Mesodermal cell (in vitro differentiated cells): Measurements from ENCODE around the gene FAM171A1.
"Not testable (repeated sequence)": the region's sequence is repeated elsewhere in the genome, so short reads cannot be mapped to it uniquely, and the experiment has no call there.

Source experiments
- H3K27ac ChIP-seq: 2 replicates; pipeline ENCODE4 v1.7.0; 2013; ENCODE audit warnings: mild to moderate bottlenecking, low read depth, low read length, moderate library complexity; ENCODE audit not compliant: severe bottlenecking
- H3K36me3 ChIP-seq: 2 replicates; pipeline ENCODE4 v1.7.1; 2013; ENCODE audit warnings: mild to moderate bottlenecking, low read length, moderate library complexity; ENCODE audit not compliant: control insufficient read depth, insufficient read depth
- H3K4me1 ChIP-seq: one replicate; pipeline ENCODE4 v1.7.1; 2013; ENCODE audit warnings: mild to moderate bottlenecking, low read length; ENCODE audit not compliant: insufficient read depth, control insufficient read depth, poor library complexity, severe bottlenecking
- H3K4me3 ChIP-seq: 2 replicates; pipeline ENCODE4 v1.7.0; 2013; ENCODE audit warnings: low read length, control low read depth, mild to moderate bottlenecking; ENCODE audit not compliant: insufficient read depth, poor library complexity, severe bottlenecking; ENCODE audit errors: extremely low read depth
- H3K9me3 ChIP-seq: 2 replicates; pipeline ENCODE4 v1.7.1; 2013; ENCODE audit warnings: mild to moderate bottlenecking, low read length, moderate library complexity; ENCODE audit not compliant: control insufficient read depth
- WGBS, 2 experiments: methylation state at CpG; one replicate each; pipeline ENCODE4 v1.1.5; 2013; ENCODE audit warnings: missing lambda C conversion rate in 2 of 2; ENCODE audit not compliant: insufficient coverage in 2 of 2; 5-methylcytosine and 5-hydroxymethylcytosine counted together

FAM171A1 gene

GRCh38 chr10:15209827-15210509 lies 161.1 kb downstream of the FAM171A1 start:
- H3K36me3 ChIP-seq = peaks cover 67% of the 10 kb centered on the region
- H3K4me1 ChIP-seq = no peaks in the 10 kb centered on the region
- H3K27ac ChIP-seq = no peak overlapping the region
- 71 to 76% methylated on average over 8 to 9 of the region's 14 CpGs for WGBS, 2 experiments
- H3K4me3 ChIP-seq = no peak overlapping the region
- H3K9me3 ChIP-seq = no peaks in the 10 kb centered on the region

- Histone ChIP-seq H3K27ac (no peak overlapping the region), H3K4me1 (peaks cover under 1% of the 10 kb centered on the region), H3K9me3 (no peaks in the 10 kb centered on the region), H3K4me3 (no peak overlapping the region), H3K36me3 (peaks cover 60% of the 10 kb centered on the region)
- WGBS, 2 experiments = 94 to 100% methylated on average over 1 to 2 of the region's 2 CpGs
These were observed 162.9 kb downstream of the FAM171A1 start for GRCh38 chr10:15208221-15208620.

- H3K4me3 ChIP-seq, H3K4me1 ChIP-seq, H3K27ac ChIP-seq, H3K9me3 ChIP-seq: not testable (repeated sequence)
- H3K36me3 ChIP-seq = peaks cover 52% of the 10 kb centered on the region
- 90 to 97% methylated on average over 3 of the region's 4 CpGs for WGBS, 2 experiments
These were observed 163.7 kb downstream of the FAM171A1 start for GRCh38 chr10:15207410-15207809.

- no peak overlapping the region for H3K27ac ChIP-seq
- peaks cover 27% of the 10 kb centered on the region for H3K36me3 ChIP-seq
- peaks cover 33% of the 10 kb centered on the region for H3K4me1 ChIP-seq
- no peak overlapping the region for H3K4me3 ChIP-seq
- WGBS, 2 experiments = 93 to 100% methylated on average over 2 of the region's 2 CpGs
- H3K9me3 ChIP-seq = no peaks in the 10 kb centered on the region
These were observed 168.4 kb downstream of the FAM171A1 start for GRCh38 chr10:15202639-15203038.

GRCh38 chr10:15202301-15202621 lies 168.8 kb downstream of the FAM171A1 start:
- 87 to 89% methylated on average over 8 of the region's 8 CpGs for WGBS, 2 experiments
- H3K9me3 ChIP-seq, H3K4me3 ChIP-seq: not testable (repeated sequence)
- H3K27ac ChIP-seq = peak overlapping the region; percentile 80
- H3K4me1 ChIP-seq = peaks cover 37% of the 10 kb centered on the region
- peaks cover 25% of the 10 kb centered on the region for H3K36me3 ChIP-seq

- Histone ChIP-seq H3K9me3 (no peaks in the 10 kb centered on the region), H3K27ac (peak overlapping the region; percentile 80), H3K4me1 (peaks cover 37% of the 10 kb centered on the region), H3K4me3 (no peak overlapping the region), H3K36me3 (peaks cover 20% of the 10 kb centered on the region)
- WGBS, 2 experiments = 69 to 90% methylated on average over 3 of the region's 6 CpGs
These were observed 169.3 kb downstream of the FAM171A1 start for GRCh38 chr10:15201589-15202300.

GRCh38 chr10:15200626-15201025 lies 170.5 kb downstream of the FAM171A1 start:
- Histone ChIP-seq H3K9me3 (no peaks in the 10 kb centered on the region), H3K4me3 (no peak overlapping the region), H3K27ac (peak overlapping the region; percentile 88), H3K36me3 (peaks cover 9% of the 10 kb centered on the region), H3K4me1 (peaks cover 37% of the 10 kb centered on the region)
- no CpG with 5 or more reads among the region's 2 CpGs for WGBS, 2 experiments

GRCh38 chr10:15197911-15198310 lies 173.2 kb downstream of the FAM171A1 start:
- Histone ChIP-seq H3K4me3 (no peak overlapping the region), H3K27ac (no peak overlapping the region), H3K36me3 (no peaks in the 10 kb centered on the region), H3K9me3 (no peaks in the 10 kb centered on the region), H3K4me1 (peaks cover 33% of the 10 kb centered on the region)
- WGBS, 2 experiments = 92 to 97% methylated on average over 3 of the region's 4 CpGs

GRCh38 chr10:15197276-15197675 lies 173.8 kb downstream of the FAM171A1 start:
- 100% methylated on average over 1 of the region's 2 CpGs; no CpG with 5 or more reads in 1 of the 2 experiments for WGBS, 2 experiments
- no peaks in the 10 kb centered on the region for H3K36me3 ChIP-seq
- no peak overlapping the region for H3K4me3 ChIP-seq
- no peak overlapping the region for H3K27ac ChIP-seq
- H3K4me1 ChIP-seq = peaks cover 32% of the 10 kb centered on the region
- no peaks in the 10 kb centered on the region for H3K9me3 ChIP-seq

GRCh38 chr10:15196021-15196834 lies 174.9 kb downstream of the FAM171A1 start:
- no peak overlapping the region for H3K27ac ChIP-seq
- H3K4me1 ChIP-seq = peaks cover 23% of the 10 kb centered on the region
- 82 to 98% methylated on average over 12 of the region's 12 CpGs for WGBS, 2 experiments
- H3K4me3 ChIP-seq = no peak overlapping the region
- H3K9me3 ChIP-seq = no peaks in the 10 kb centered on the region
- H3K36me3 ChIP-seq = no peaks in the 10 kb centered on the region
